GM19099 (cell line): Measurements from ENCODE around the gene DDAH1.

Experiments
- POLR2A ChIP-seq: IDR thresholded peaks from 3 replicates; pipeline ENCODE4 v1.6.1; 2011; ENCODE audit warnings: low read depth; ENCODE audit not compliant: insufficient read length; ENCODE audit errors: extremely low read depth

DDAH1 gene

GRCh38 chr1:85366391-85367170 is 98.4 kb downstream of the DDAH1 start:
- TF ChIP-seq POLR2A = no peak

GRCh38 chr1:85365851-85366250 is 99.1 kb downstream of the DDAH1 start:
- TF ChIP-seq POLR2A = no peak

GRCh38 chr1:85363521-85363920 is 101.4 kb downstream of the DDAH1 start:
- no peak for TF ChIP-seq POLR2A

- TF ChIP-seq POLR2A = no peak
These were observed 101.9 kb downstream of the DDAH1 start for GRCh38 chr1:85363092-85363491.

GRCh38 chr1:85361606-85362296 is 103.2 kb downstream of the DDAH1 start:
- no peak for TF ChIP-seq POLR2A

GRCh38 chr1:85360730-85361493 is 104.0 kb downstream of the DDAH1 start:
- TF ChIP-seq POLR2A = no peak

GRCh38 chr1:85359874-85360721 is 104.9 kb downstream of the DDAH1 start:
- TF ChIP-seq POLR2A = no peak

GRCh38 chr1:85358702-85359438 is 106.1 kb downstream of the DDAH1 start:
- no peak for TF ChIP-seq POLR2A

GRCh38 chr1:85357817-85358216 is 107.1 kb downstream of the DDAH1 start:
- no peak for TF ChIP-seq POLR2A

- TF ChIP-seq POLR2A = no peak
These were observed 108.8 kb downstream of the DDAH1 start for GRCh38 chr1:85356130-85356529.

- TF ChIP-seq POLR2A = no peak
These were observed 112.9 kb downstream of the DDAH1 start for GRCh38 chr1:85352055-85352454.

GRCh38 chr1:85351202-85351828 is 113.6 kb downstream of the DDAH1 start:
- TF ChIP-seq POLR2A = no peak

- TF ChIP-seq POLR2A = no peak
These were observed 115.7 kb downstream of the DDAH1 start for GRCh38 chr1:85349224-85349623.

GRCh38 chr1:85347908-85348307 is 117.1 kb downstream of the DDAH1 start:
- no peak for TF ChIP-seq POLR2A

GRCh38 chr1:85344256-85344694 is 120.7 kb downstream of the DDAH1 start:
- no peak for TF ChIP-seq POLR2A
